ENCODE measurements around the gene ZC3H12C.

ZC3H12C gene

GRCh38 chr11:110097459-110098012 is 4.3 kb downstream of the ZC3H12C start:
- no peak for DNase-seq (ENCODE audit: low read depth)
- H3K4me3 ChIP-seq (ENCODE audit: low read depth, low read length) = no peak overlapping the region
- TF ChIP-seq CTCF (IDR thresholded peaks at IDR 0.05; ENCODE audit: low read depth, low read length, missing control alignments) = no peak
- in situ Hi-C loops (cut with HindIII; ENCODE audit: low sequenced_read_pairs) = no loop called here

- no peak overlapping the region for H3K4me3 ChIP-seq (ENCODE audit: low read depth, low read length)
- DNase-seq (ENCODE audit: low read depth) = no peak
- TF ChIP-seq CTCF (IDR thresholded peaks at IDR 0.05; ENCODE audit: low read depth, low read length, missing control alignments) = no peak
- in situ Hi-C loops (cut with HindIII; ENCODE audit: low sequenced_read_pairs) = no loop called here
Measured at GRCh38 chr11:110098645-110099044, 5.5 kb downstream of the ZC3H12C start.

- DNase-seq (ENCODE audit: low read depth) = no peak
- no peak overlapping the region for H3K4me3 ChIP-seq (ENCODE audit: low read depth, low read length)
- TF ChIP-seq CTCF (IDR thresholded peaks at IDR 0.05; ENCODE audit: low read depth, low read length, missing control alignments) = no peak
- in situ Hi-C loops (cut with HindIII; ENCODE audit: low sequenced_read_pairs) = no loop called here
Measured at GRCh38 chr11:110100476-110101240, 7.5 kb downstream of the ZC3H12C start.

- no peak for TF ChIP-seq CTCF (IDR thresholded peaks at IDR 0.05; ENCODE audit: low read depth, low read length, missing control alignments)
- in situ Hi-C loops (cut with HindIII; ENCODE audit: low sequenced_read_pairs) = no loop called here
- DNase-seq (ENCODE audit: low read depth) = no peak
- no peak overlapping the region for H3K4me3 ChIP-seq (ENCODE audit: low read depth, low read length)
Measured at GRCh38 chr11:110106713-110107274, 13.6 kb downstream of the ZC3H12C start.

GRCh38 chr11:110110854-110111253 is 17.7 kb downstream of the ZC3H12C start:
- no peak overlapping the region for H3K4me3 ChIP-seq (ENCODE audit: low read depth, low read length)
- in situ Hi-C loops (cut with HindIII; ENCODE audit: low sequenced_read_pairs) = no loop called here
- TF ChIP-seq CTCF (IDR thresholded peaks at IDR 0.05; ENCODE audit: low read depth, low read length, missing control alignments) = no peak
- DNase-seq (ENCODE audit: low read depth) = no peak

GRCh38 chr11:110112457-110112856 is 19.3 kb downstream of the ZC3H12C start:
- DNase-seq (ENCODE audit: low read depth) = no peak
- in situ Hi-C loops (cut with HindIII; ENCODE audit: low sequenced_read_pairs) = no loop called here
- no peak for TF ChIP-seq CTCF (IDR thresholded peaks at IDR 0.05; ENCODE audit: low read depth, low read length, missing control alignments)
- no peak overlapping the region for H3K4me3 ChIP-seq (ENCODE audit: low read depth, low read length)

Measured in astrocyte of the cerebellum (primary cell).